Lower leg skin (tissue), 4 donors: ENCODE data around the gene NAP1L1. TPM values are rescaled to one million over a fixed set of nuclear protein-coding genes. Genes with fewer than 3 reads are reported as not detected.

Experiments used
- DNase-seq, 2 donors: peaks; one replicate each; pipeline ENCODE4 v3.0.0-alpha.2; 2019; ENCODE audit warnings: low spot score in 2 of 2
- H3K4me3 ChIP-seq: fragments of 200-600 bp; sonication (generic); 2 replicates; pipeline ENCODE4 v1.5.1; 2017; ENCODE audit warnings: mild to moderate bottlenecking, low read depth; ENCODE audit not compliant: poor library complexity, severe bottlenecking
- POLR2A ChIP-seq, 2 donors: fragments of 450-650 bp; IDR thresholded peaks; one replicate each; pipeline ENCODE4 v1.6.1; 2016 to 2017; ENCODE audit warnings: antibody characterized with exemption in 2 of 2, mild to moderate bottlenecking in 1 of 2, moderate library complexity in 1 of 2
- WGBS, 2 donors: methylation state at CpG; one replicate each; pipeline ENCODE4 v1.1.5; 2018; 5-methylcytosine and 5-hydroxymethylcytosine counted together
- intact Hi-C: fragments of 100-400 bp; cut with DNase I; formaldehyde crosslinking; loops from one replicate; pipeline ENCODE4 v1.15.0; 2023; ENCODE audit warnings: low total_unique reads
- total RNA-seq, 4 donors: library from RNA; depleted of rRNA; stranded (reverse); fragments of >200 nt; gene quantifications; one replicate each; pipeline ENCODE4 v1.1.0, GENCODE V29; 2016
- TF ChIP-seq, protein P1 (sequence below), 3 donors: fragments of 450-650 bp; IDR thresholded peaks; one replicate each; pipeline ENCODE4 v1.5.1; 2016; ENCODE audit warnings: antibody characterized with exemption in 3 of 3, mild to moderate bottlenecking in 3 of 3, moderate library complexity in 2 of 3

NAP1L1 gene
- total RNA-seq, 4 donors from 2014 or later: 150 to 198 (median 179) TPM

GRCh38 chr12:76073561-76073960 lies 10.9 kb downstream of the NAP1L1 start:
- intact Hi-C loops: no loop called here
- no peak for TF ChIP-seq POLR2A (IDR thresholded peaks at IDR 0.05)
- TF ChIP-seq, protein P1, sequence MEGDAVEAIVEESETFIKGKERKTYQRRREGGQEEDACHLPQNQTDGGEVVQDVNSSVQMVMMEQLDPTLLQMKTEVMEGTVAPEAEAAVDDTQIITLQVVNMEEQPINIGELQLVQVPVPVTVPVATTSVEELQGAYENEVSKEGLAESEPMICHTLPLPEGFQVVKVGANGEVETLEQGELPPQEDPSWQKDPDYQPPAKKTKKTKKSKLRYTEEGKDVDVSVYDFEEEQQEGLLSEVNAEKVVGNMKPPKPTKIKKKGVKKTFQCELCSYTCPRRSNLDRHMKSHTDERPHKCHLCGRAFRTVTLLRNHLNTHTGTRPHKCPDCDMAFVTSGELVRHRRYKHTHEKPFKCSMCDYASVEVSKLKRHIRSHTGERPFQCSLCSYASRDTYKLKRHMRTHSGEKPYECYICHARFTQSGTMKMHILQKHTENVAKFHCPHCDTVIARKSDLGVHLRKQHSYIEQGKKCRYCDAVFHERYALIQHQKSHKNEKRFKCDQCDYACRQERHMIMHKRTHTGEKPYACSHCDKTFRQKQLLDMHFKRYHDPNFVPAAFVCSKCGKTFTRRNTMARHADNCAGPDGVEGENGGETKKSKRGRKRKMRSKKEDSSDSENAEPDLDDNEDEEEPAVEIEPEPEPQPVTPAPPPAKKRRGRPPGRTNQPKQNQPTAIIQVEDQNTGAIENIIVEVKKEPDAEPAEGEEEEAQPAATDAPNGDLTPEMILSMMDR (IDR thresholded peaks at IDR 0.05): no peak
- no peak overlapping the region for H3K4me3 ChIP-seq
- no peak for DNase-seq

DNA sequence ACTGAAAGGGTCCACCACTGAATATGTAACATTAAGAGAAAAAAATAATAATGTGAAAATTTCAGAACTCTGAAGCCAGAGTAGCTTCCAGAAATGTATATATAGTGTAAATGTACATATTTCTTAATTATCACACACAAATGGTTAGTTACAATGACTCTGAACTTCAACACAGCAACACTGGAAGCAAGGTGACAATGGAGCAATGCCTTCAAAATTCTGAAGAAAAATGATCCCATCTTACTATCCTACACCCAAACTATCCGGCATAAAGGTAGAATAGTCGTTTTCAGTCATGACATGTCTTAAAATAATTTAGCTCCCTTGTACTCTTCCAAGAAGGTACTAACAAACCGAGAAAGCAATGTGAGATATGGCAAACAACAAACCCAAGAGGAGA lies 11.9 kb downstream of the NAP1L1 start:
- intact Hi-C loops: no loop called here
- no peak overlapping the region for H3K4me3 ChIP-seq
- TF ChIP-seq, protein P1 (IDR thresholded peaks at IDR 0.05): no peak
- TF ChIP-seq POLR2A (IDR thresholded peaks at IDR 0.05): no peak
- no peak for DNase-seq
- 94 to 96% methylated on average over 3 of the region's 3 CpGs for WGBS, 2 donors

DNA sequence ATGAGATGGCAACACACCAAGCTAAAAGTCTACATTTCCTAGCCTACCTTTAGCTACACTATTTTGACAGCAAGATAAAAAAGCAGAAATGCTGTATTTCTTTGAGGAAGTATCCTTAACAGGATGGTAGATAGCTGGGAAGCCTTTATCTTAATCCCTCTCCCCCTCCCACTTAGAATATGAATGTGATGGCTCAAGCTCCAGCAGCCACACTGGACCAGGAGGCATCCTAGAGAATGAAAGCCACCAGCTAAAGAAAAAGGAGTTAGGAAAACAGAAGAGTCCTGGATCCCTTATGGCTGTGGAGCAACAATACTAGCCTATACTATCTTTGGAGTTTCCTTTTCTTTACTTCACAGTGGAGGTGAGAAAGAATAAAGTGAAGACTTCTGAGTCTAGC lies 15.1 kb downstream of the NAP1L1 start:
- intact Hi-C loops: no loop called here
- DNase-seq: no peak
- no peak for TF ChIP-seq POLR2A (IDR thresholded peaks at IDR 0.05)
- H3K4me3 ChIP-seq: no peak overlapping the region

DNA sequence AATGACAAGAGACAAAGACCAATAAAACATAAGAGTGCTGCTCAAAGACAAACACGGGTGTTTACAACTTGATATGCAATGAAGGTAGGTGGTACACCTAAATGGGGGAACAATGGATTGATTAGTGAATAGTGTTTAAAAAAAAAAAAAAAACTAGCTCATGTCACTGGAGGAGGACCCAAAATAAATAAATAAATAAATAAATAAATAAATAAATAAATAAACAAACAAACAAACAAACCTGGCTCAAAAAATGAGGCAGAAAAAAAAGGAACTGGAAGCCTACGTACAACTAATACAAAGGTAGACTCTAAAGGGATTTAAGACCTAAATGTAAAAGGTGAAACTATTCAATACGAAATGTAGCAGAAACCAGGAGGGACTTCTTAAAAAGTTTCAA lies 18.6 kb downstream of the NAP1L1 start:
- 100% methylated on average over 3 of the region's 3 CpGs for WGBS, 2 donors
- DNase-seq: no peak
- intact Hi-C loops: no loop called here
- TF ChIP-seq POLR2A (IDR thresholded peaks at IDR 0.05): no peak
- TF ChIP-seq, protein P1 (IDR thresholded peaks at IDR 0.05): no peak
- no peak overlapping the region for H3K4me3 ChIP-seq

GRCh38 chr12:76064904-76065303 lies 19.6 kb downstream of the NAP1L1 start:
- no peak overlapping the region for H3K4me3 ChIP-seq
- intact Hi-C loops: no loop called here
- DNase-seq: no peak
- 88 to 93% methylated on average over 1 of the region's 1 CpG for WGBS, 2 donors
- TF ChIP-seq, protein P1 (IDR thresholded peaks at IDR 0.05): no peak
- no peak for TF ChIP-seq POLR2A (IDR thresholded peaks at IDR 0.05)

- TF ChIP-seq, protein P1 (IDR thresholded peaks at IDR 0.05): no peak
- TF ChIP-seq POLR2A (IDR thresholded peaks at IDR 0.05): no peak
- no peak for DNase-seq
- 38 to 56% methylated on average over 2 of the region's 2 CpGs for WGBS, 2 donors
- intact Hi-C loops: no loop called here
- no peak overlapping the region for H3K4me3 ChIP-seq
These were observed 24.4 kb downstream of the NAP1L1 start for GRCh38 chr12:76060111-76060510.
